GM23248 (cell line): Measurements from ENCODE around the gene ATG3.

Experiments used
- EZH2 ChIP-seq: fragments of 200-600 bp; sonication (generic); IDR thresholded peaks from 2 replicates; pipeline ENCODE4 v1.6.1; 2018; ENCODE audit warnings: antibody characterized with exemption, mild to moderate bottlenecking; ENCODE audit not compliant: insufficient read depth, poor library complexity, severe bottlenecking
- EZH2phosphoT487 ChIP-seq: fragments of 200-600 bp; sonication (generic); IDR thresholded peaks from 2 replicates; pipeline ENCODE4 v1.6.1; 2018; ENCODE audit warnings: antibody characterized with exemption, moderate library complexity, mild to moderate bottlenecking, low read depth; ENCODE audit not compliant: insufficient read depth

GRCh38 chr3:112531358-112531781 is 30.4 kb downstream of the ATG3 start:
- TF ChIP-seq EZH2, result no peak
- TF ChIP-seq EZH2phosphoT487, result no peak
